SH-SY5Y (cell line): ENCODE results near the gene VENTX.

Experiments
- GATA2 ChIP-seq: IDR thresholded peaks from 2 replicates; pipeline ENCODE4 v1.6.1; 2011; ENCODE audit warnings: mild to moderate bottlenecking, low read depth, low read length
- GATA3 ChIP-seq: IDR thresholded peaks from 2 replicates; pipeline ENCODE4 v1.6.1; 2011; ENCODE audit warnings: low read depth, mild to moderate bottlenecking, low read length, moderate library complexity

The VENTX gene

DNA sequence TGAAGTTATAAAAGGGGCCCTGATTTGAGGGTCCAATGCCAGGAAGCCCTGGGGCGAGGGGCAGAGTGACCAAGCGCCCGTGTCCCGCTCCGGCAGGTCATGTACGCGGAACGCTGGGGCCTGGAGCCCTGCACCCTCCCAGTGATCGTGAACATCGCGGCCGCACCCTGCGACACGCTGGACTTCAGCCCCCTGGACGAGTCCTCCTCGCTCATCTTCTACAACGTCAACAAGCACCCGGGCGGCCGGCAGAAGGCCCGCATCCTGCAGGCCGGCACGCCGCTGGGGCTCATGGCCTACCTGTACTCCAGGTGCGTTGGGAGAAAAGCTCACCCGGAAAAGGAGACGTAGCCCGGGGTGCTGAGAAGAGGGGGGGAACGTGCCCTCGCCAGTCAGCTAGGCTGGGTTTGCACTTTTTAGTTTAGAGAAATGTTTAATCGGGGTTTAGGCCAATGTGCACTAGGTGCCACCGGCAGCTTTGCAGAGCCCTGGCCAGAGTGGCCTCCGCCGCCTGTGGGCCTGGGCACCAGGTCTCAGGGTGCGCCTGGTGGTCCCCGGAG is 30.5 kb upstream of the VENTX start:
- TF ChIP-seq GATA3 (no peak), GATA2 (no peak)

- TF ChIP-seq GATA2: no peak
- no peak for TF ChIP-seq GATA3
Measured at GRCh38 chr10:133207627-133208026, 30.0 kb upstream of the VENTX start.

GRCh38 chr10:133208466-133208865 is 29.2 kb upstream of the VENTX start:
- TF ChIP-seq GATA3: no peak
- no peak for TF ChIP-seq GATA2

DNA sequence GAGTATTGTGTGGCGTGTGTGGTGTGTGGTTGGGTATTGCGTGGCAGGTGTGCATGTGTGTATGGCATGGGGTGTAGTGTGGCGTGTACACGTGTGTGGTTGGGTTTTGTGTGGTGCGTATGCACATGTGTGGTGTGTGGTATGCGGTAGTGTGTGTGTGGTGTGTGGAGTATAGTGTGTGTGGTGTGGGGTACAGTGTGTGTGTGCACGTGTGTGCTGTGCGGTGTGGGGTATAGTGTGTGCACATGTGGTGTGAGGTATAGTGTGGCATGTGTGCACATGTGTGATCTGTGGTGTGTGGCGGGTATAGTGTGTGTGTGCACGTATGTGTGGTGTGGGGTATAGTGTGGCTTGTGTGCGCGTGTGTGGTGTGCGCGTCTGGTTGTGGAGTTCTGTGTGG is 28.5 kb upstream of the VENTX start:
- no peak for TF ChIP-seq GATA2
- TF ChIP-seq GATA3: no peak

- TF ChIP-seq GATA3 (no peak), GATA2 (no peak)
Measured at GRCh38 chr10:133209641-133210040, 28.0 kb upstream of the VENTX start.

DNA sequence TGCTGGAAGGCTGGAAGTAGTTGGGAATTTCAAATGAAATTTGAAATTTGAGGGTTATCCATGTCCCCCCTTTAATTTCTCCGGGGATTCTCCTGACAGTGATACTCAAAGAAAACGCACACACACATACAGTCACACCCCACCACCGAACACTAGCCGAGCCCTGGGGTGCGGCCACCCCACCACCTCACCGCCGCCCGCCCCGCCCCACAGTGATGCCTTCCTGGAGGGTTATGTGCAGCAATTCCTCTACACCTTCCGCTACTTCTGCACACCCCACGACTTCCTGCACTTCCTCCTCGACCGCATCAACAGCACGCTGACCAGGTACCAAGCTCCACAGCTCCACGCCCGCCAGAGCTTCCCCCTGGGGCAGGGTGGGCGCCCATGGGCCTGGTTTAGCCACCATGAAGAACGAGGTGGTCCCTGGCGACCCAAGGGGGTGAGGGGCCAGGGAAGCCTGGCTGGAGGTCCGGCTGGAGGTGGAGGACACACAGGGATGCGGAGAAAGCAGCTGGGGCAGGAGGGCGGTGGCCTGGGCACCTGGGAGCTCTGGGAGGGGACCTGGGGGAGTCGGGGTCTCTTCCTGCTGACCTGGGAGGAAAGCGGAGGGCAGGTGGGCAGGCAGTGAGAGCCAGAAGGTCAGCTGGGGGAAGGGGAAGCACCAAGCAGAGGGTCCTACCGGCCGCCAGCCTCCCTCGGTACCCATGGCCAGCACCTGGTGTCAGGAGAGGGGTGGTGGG is 27.1 kb upstream of the VENTX start:
- TF ChIP-seq GATA2 (no peak), GATA3 (no peak)

DNA sequence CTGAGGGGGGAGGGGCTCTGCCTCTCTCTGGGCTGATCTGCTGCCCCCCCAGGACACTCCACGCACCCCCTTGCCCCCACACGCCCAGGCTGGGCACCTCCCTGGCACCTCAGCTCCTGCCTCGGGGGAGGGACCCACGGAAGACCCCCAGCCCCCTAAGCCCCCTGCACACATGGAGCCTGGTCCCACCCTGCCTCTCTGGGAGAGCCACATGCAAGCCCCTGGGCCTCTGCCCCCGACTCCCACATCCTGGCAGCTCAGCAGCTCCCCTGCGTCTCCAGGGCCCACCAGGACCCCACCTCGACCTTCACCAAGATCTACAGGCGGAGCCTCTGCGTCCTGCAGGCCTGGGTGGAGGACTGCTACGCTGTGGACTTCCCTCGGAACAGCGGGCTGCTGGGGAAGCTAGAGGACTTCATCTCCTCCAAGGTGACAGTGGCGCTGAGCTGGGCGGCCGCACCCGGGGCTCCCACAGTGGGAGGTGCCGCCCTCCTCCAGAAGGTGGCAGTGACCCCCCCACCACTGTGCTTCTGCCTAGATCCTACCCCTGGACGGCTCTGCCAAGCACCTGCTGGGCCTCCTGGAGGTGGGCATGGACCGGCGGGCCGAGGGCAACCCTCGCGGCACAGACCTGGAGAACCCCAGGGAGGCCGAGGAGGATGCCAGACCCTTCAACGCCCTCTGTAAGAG is 26.4 kb upstream of the VENTX start:
- TF ChIP-seq GATA2 (no peak), GATA3 (no peak)

GRCh38 chr10:133211959-133212852 is 25.4 kb upstream of the VENTX start:
- no peak for TF ChIP-seq GATA2
- TF ChIP-seq GATA3: no peak

DNA sequence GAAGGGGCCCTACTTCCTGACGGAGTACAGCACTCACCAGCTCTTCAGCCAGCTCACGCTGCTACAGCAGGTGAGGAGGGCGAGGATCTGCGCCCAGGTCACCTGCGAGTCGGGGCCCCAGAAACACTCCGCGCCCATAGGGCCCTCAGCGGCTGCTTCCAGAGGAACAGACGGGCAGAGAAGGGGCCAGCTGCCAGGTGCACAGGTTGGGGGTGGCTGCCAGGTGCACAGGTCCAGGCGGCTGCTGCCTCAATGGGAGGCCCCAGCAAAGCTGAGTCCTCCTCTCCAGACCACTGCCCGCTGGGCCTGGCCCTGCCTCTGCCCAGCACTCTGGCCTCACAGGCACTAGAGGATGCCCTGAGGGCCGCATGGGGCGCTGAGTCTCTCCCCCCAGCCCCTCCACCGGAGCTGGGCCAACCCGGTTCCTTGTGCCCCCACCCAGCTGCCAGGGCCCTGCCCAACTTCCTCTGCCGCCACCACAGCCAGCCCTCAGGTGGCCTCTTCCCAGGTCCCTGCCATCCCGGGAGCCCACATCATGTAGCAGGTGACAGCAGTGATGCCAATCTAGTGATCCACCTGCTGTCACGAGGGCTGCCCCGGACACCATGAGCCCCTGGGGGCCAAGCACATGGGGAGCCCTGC is 24.7 kb upstream of the VENTX start:
- TF ChIP-seq GATA2: no peak
- TF ChIP-seq GATA3: no peak

DNA sequence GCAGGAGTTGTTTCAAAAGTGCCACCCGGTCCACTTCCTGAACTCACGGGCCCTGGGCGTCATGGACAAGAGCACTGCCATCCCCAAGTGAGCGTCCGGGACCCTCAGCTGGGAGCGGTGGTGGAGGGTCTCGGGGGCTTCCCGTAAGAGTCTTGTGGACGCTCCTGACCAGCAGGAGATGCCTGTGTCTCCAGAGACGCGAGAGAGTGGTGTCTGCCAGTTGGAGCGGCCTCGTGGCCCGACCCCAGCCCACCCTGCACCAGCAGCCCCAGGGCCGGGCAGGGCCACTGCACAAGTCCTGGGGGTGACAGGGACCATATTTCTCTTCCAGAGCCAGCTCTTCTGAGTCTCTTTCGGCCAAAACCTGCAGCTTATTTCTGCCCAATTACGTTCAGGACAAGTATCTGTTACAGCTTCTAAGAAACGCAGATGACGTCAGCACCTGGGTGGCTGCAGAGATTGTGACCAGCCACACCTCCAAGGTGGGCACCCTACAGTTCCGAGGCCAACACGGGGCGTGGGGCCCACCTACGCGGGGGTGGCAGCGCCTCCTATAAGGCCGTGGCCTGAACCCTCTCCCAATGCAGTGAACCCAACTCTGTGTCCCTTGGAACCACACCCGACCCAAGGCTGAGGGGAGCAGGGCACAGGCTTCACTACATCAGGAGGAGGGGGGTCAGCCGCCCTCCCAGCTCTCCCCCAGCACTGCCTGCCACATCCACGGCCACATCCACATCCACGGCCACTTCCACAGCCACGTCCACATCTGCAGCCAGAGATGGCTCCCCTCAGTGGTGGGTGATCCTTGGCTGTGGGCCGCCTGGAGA is 23.8 kb upstream of the VENTX start:
- TF ChIP-seq GATA2 (no peak), GATA3 (no peak)

DNA sequence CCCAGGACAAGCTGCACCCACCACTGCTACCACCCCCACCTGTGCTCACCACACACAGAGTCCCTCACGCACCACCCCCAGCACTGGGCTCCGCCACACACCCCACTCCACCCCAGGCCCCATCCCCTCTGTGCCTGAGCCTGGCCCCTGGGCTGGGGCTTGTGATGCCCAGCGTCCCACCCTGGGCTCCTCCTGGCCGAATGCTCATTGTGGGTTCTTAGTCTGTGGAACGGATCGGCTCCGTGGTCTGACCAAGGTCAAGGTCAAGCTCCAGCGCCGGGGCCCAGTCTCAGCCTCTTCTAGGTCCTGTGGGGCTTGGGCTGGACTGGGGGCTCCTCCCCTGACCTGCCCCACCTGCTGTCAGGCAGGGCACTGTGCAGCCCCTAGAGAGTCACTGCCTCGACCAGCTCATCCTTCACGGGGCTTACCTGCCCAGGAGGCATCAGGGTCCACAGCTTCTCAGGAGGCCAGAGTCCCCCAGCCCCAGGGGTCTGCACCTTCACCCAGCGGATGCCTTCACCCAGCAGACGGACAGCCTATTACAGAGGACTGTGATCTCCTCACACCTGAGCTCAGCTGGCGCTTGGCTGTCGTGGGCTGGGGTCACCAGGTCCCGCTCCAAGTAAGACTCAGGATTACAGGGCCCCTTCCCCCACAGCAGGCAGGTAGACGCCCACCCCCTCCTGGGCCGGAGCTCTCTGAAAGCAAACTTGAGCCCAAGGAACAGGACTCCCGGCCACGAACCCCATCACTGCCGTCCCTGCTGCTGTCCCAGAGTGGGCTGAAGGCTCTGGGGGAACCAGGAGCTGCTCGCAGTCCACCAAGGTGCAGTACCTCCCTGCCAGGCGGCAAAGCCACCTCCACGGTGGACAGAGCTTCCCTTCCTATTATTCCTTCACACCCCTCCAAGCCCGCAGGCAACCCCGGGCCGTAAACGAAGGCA is 22.9 kb upstream of the VENTX start:
- TF ChIP-seq GATA3 (no peak), GATA2 (no peak)

- TF ChIP-seq GATA2 (no peak), GATA3 (no peak)
Measured at GRCh38 chr10:133215586-133215985, 22.1 kb upstream of the VENTX start.
